SH-SY5Y (cell line): ENCODE data around the gene SDR42E1.

ENCODE experiments used
- GATA2 ChIP-seq: IDR thresholded peaks from 2 replicates; pipeline ENCODE4 v1.6.1; 2011; ENCODE audit warnings: mild to moderate bottlenecking, low read depth, low read length
- GATA3 ChIP-seq: IDR thresholded peaks from 2 replicates; pipeline ENCODE4 v1.6.1; 2011; ENCODE audit warnings: low read depth, mild to moderate bottlenecking, low read length, moderate library complexity

- TF ChIP-seq GATA3 (no peak), GATA2 (no peak)
Measured at GRCh38 chr16:82059161-82059982, 48.1 kb upstream of the SDR42E1 start.
